HepG2 (cell line): ENCODE results near the gene GLG1. TPM values are rescaled to one million over a fixed set of nuclear protein-coding genes. Genes with fewer than 3 reads are reported as not detected.
A peak's percentile ranks its signal among the peaks of the same experiment; 100 is the strongest.

Source experiments
- CAMTA2 ChIP-seq: sonication (generic); formaldehyde crosslinking; IDR thresholded peaks from 2 replicates; pipeline ENCODE4 v1.4.0; 2020; ENCODE audit warnings: mild to moderate bottlenecking, missing genetic modification reagents, borderline replicate concordance
- FIP1L1 ChIP-seq: fragments of 200-400 bp; formaldehyde crosslinking; IDR thresholded peaks from 2 replicates; pipeline ENCODE4 v1.6.1; 2018; ENCODE audit warnings: low read depth, mild to moderate bottlenecking, low read length, moderate library complexity, borderline replicate concordance; ENCODE audit not compliant: insufficient read depth
- FOXA3 ChIP-seq: IDR thresholded peaks from 2 replicates; pipeline ENCODE4 v1.6.1; 2016; ENCODE audit warnings: missing genetic modification reagents, missing compliant biosample characterization
- KDM3A ChIP-seq: IDR thresholded peaks from 2 replicates; pipeline ENCODE4 v1.6.1; 2018; ENCODE audit warnings: low read depth, missing compliant biosample characterization
- MXI1 ChIP-seq: IDR thresholded peaks from 3 replicates; pipeline ENCODE4 v1.6.1; 2012; ENCODE audit warnings: low read depth, low read length, inconsistent platforms, borderline replicate concordance
- NCOA5 ChIP-seq: sonication (generic); formaldehyde crosslinking; IDR thresholded peaks from 2 replicates; pipeline ENCODE4 v1.4.0; 2020; ENCODE audit warnings: missing genetic modification reagents
- NONO ChIP-seq, 2 experiments: fragments of 450-650 bp in 1 of 2; sonication (generic) in 1 of 2; formaldehyde crosslinking in 1 of 2; IDR thresholded peaks in 1 of 2; conservative IDR thresholded peaks in 1 of 2; 2 replicates each; pipeline versions ENCODE4 v1.6.1 to v1.8.0; 2017 to 2022; ENCODE audit warnings: mild to moderate bottlenecking in 1 of 2, missing genetic modification reagents in 1 of 2, moderate library complexity in 1 of 2
- PRMT3 ChIP-seq: sonication (generic); formaldehyde crosslinking; IDR thresholded peaks from 2 replicates; pipeline ENCODE4 v1.8.1; 2022; ENCODE audit warnings: low read depth, mild to moderate bottlenecking, moderate library complexity, missing genetic modification reagents, borderline replicate concordance
- RNF2 ChIP-seq: fragments of 450-650 bp; conservative IDR thresholded peaks from 2 replicates; pipeline ENCODE4 v1.6.1; 2016; ENCODE audit warnings: low read depth
- TOE1 ChIP-seq: sonication (generic); formaldehyde crosslinking; IDR thresholded peaks from 2 replicates; pipeline ENCODE4 v1.4.0; 2020; ENCODE audit warnings: mild to moderate bottlenecking, missing genetic modification reagents
- ZBTB8A ChIP-seq: sonication (generic); formaldehyde crosslinking; IDR thresholded peaks from 2 replicates; pipeline ENCODE4 v1.4.0; 2020; ENCODE audit warnings: mild to moderate bottlenecking, low read depth, missing genetic modification reagents, borderline replicate concordance
- ZFAT ChIP-seq: sonication (generic); formaldehyde crosslinking; conservative IDR thresholded peaks from 2 replicates; pipeline ENCODE4 v1.8.1; 2023; ENCODE audit warnings: missing genetic modification reagents, inconsistent platforms
- ZFP41 ChIP-seq: sonication (generic); formaldehyde crosslinking; IDR thresholded peaks from 2 replicates; pipeline ENCODE4 v1.4.0; 2020; ENCODE audit warnings: mild to moderate bottlenecking, missing genetic modification reagents, borderline replicate concordance
- ZNF10 ChIP-seq: sonication (generic); formaldehyde crosslinking; IDR thresholded peaks from 2 replicates; pipeline ENCODE4 v1.4.0; 2020; ENCODE audit warnings: mild to moderate bottlenecking, low read depth, missing genetic modification reagents, borderline replicate concordance
- ZNF101 ChIP-seq: sonication (generic); formaldehyde crosslinking; IDR thresholded peaks from 2 replicates; pipeline ENCODE4 v1.4.0; 2020; ENCODE audit warnings: mild to moderate bottlenecking, low read depth, missing genetic modification reagents, borderline replicate concordance
- ZNF567 ChIP-seq: sonication (generic); formaldehyde crosslinking; IDR thresholded peaks from 2 replicates; pipeline ENCODE4 v1.8.1; 2023; ENCODE audit warnings: mild to moderate bottlenecking, missing genetic modification reagents, borderline replicate concordance
- ZNF883 ChIP-seq: sonication (generic); formaldehyde crosslinking; IDR thresholded peaks from 2 replicates; pipeline ENCODE4 v1.5.1; 2020; ENCODE audit warnings: mild to moderate bottlenecking, missing genetic modification reagents; ENCODE audit errors: not compliant biosample characterization
- polyA plus RNA-seq, 8 experiments: library from polyadenylated mRNA; depleted of rRNA in 3 of 8; stranded (reverse) in 7 of 8; unstranded in 1 of 8; fragments of >200 nt; fragmentation: Illumina TruSeq in 4 of 8; extraction: Trizol in 4 of 8; gene quantifications; 2 replicates each; pipeline versions ENCODE4 v1.2.1 to v1.2.3, GENCODE V29; 2011 to 2016; ENCODE audit warnings: low read depth in 4 of 8, missing spikeins in 1 of 8, mixed read lengths in 1 of 8; ENCODE audit not compliant: insufficient read depth in 1 of 8
- total RNA-seq, 5 experiments: library from RNA; depleted of rRNA; stranded (reverse); fragments of >200 nt; fragmentation: Illumina TruSeq; extraction: Trizol; gene quantifications; 2 replicates each; pipeline ENCODE4 v1.2.3, GENCODE V29; 2016; ENCODE audit warnings: low read depth in 1 of 5
- TF ChIP-seq, protein P1 (sequence below): sonication (generic); formaldehyde crosslinking; IDR thresholded peaks from 2 replicates; pipeline ENCODE4 v1.8.0; 2022; ENCODE audit warnings: missing genetic modification reagents, mild to moderate bottlenecking, inconsistent platforms, borderline replicate concordance
- TF ChIP-seq, protein P2 (sequence below): IDR thresholded peaks from 2 replicates; pipeline ENCODE4 v1.6.1; 2018; ENCODE audit warnings: missing genetic modification reagents
- TF ChIP-seq, protein P3 (sequence below), 2 experiments: sonication (generic) in 1 of 2; formaldehyde crosslinking in 1 of 2; IDR thresholded peaks; 2 replicates each; pipeline versions ENCODE4 v1.4.0 to v1.6.1; 2016 to 2020; ENCODE audit warnings: borderline replicate concordance in 1 of 2, low read depth in 1 of 2, mild to moderate bottlenecking in 1 of 2, missing genetic modification reagents in 1 of 2

GLG1 gene
- total and polyA plus RNA-seq, 2 of the 13 experiments (the other 11 are each of a cell fraction or from before 2014, with no cell fraction given), result 87.7 to 141 TPM

DNA sequence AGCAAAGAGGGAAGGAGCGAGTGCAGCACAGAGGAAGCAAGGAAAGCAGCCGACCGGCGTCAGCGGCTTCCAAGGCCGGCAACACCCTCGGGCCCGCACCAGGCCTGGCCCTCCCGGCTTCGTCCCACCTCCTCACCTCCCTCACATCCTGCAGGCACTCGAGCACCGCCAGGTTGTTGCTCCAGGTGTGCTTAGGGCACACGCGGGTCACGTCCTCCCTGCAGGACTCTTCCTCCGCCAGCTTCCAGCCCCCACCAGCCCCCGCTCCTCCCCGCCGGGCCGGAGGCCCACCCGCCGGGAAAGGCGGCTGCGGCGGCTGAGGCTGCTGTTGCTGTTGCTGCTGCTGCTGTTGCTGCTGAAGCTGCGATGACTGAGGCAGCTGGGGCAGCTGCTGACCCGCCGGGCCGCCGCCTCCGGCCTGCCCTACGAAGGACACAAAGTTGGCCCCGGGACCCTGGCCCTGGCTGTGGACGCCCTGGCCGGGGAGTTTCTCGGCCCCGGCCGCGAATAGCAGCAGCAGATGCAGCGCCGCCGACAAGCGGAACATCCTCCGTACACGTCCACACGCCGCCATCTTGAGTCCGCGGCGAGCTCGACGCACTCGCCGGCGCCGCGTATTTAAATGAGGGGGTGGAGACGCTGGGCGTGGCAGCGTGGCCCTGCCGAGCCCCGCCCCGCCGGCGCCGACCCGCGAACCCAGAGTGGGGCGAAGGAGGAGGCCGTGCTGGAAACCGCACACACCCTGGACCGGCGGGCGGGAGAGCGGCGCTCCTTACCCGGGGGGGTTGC is at the start of gene GLG1 (continued):
- TF ChIP-seq, protein P1, sequence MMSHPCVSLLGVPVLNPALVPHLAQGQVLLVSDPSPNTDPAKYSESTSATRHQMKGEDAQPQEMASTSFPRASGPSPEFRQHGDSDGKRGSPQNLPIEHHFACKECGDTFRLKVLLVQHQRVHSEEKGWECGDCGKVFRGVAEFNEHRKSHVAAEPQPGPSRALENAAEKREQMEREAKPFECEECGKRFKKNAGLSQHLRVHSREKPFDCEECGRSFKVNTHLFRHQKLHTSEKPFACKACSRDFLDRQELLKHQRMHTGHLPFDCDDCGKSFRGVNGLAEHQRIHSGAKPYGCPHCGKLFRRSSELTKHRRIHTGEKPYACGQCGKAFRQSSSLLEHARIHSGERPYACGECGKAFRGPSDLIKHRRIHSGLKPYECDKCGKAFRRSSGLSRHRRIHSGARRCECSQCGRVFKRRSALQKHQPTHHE (CRISPR knock-in tag), result peak; percentile 68; the same call in 1 of the 2 replicates
- no peak for TF ChIP-seq ZNF10
- TF ChIP-seq PRMT3 (CRISPR knock-in tag), result peak; percentile 92; the same call in 1 of the 2 replicates
- TF ChIP-seq KDM3A (CRISPR knock-in tag), result peak; percentile 67; the same call in 1 of the 2 replicates
- TF ChIP-seq, protein P2, sequence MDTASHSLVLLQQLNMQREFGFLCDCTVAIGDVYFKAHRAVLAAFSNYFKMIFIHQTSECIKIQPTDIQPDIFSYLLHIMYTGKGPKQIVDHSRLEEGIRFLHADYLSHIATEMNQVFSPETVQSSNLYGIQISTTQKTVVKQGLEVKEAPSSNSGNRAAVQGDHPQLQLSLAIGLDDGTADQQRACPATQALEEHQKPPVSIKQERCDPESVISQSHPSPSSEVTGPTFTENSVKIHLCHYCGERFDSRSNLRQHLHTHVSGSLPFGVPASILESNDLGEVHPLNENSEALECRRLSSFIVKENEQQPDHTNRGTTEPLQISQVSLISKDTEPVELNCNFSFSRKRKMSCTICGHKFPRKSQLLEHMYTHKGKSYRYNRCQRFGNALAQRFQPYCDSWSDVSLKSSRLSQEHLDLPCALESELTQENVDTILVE (CRISPR knock-in tag), result no peak
- TF ChIP-seq, protein P3, sequence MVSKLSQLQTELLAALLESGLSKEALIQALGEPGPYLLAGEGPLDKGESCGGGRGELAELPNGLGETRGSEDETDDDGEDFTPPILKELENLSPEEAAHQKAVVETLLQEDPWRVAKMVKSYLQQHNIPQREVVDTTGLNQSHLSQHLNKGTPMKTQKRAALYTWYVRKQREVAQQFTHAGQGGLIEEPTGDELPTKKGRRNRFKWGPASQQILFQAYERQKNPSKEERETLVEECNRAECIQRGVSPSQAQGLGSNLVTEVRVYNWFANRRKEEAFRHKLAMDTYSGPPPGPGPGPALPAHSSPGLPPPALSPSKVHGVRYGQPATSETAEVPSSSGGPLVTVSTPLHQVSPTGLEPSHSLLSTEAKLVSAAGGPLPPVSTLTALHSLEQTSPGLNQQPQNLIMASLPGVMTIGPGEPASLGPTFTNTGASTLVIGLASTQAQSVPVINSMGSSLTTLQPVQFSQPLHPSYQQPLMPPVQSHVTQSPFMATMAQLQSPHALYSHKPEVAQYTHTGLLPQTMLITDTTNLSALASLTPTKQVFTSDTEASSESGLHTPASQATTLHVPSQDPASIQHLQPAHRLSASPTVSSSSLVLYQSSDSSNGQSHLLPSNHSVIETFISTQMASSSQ (IDR thresholded peaks at IDR 0.05; ENCODE audit: low read depth), result no peak
- TF ChIP-seq, protein P3 (CRISPR knock-in tag; IDR thresholded peaks at IDR 0.05; ENCODE audit: borderline replicate concordance), result peak; percentile 75
- peak; percentile 60; the same call in 1 of the 2 replicates for TF ChIP-seq ZNF101 (CRISPR knock-in tag)
- TF ChIP-seq ZFP41 (CRISPR knock-in tag), result peak; percentile 81; the same call in 1 of the 2 replicates
- TF ChIP-seq NONO (IDR thresholded peaks at IDR 0.05), result no peak
- TF ChIP-seq NONO (CRISPR knock-in tag; conservative IDR thresholded peaks at IDR 0.05), result peak; percentile 97
- TF ChIP-seq NCOA5, result 0 out of 2 replicates have a peak, but pooled peaks have one; percentile 23
- TF ChIP-seq FIP1L1, result no peak
- TF ChIP-seq MXI1, result peak; percentile 90; the same call in 1 of the 3 replicates
- TF ChIP-seq CAMTA2 (CRISPR knock-in tag), result peak; percentile 80; the same call in 1 of the 2 replicates
- no peak; the same call in none of the 2 replicates for TF ChIP-seq FOXA3 (CRISPR knock-in tag)
- 0 out of 2 replicates have a peak, but pooled peaks have one; percentile 70 for TF ChIP-seq ZFAT (CRISPR knock-in tag)
- TF ChIP-seq RNF2, result 0 out of 2 replicates have a peak, but pooled peaks have one; percentile 41
- TF ChIP-seq TOE1 (CRISPR knock-in tag), result peak; percentile 65; the same call in 1 of the 2 replicates
- peak; percentile 81; the same call in 1 of the 2 replicates for TF ChIP-seq ZNF567 (CRISPR knock-in tag)
- TF ChIP-seq ZNF883, result peak; percentile 92
- 0 out of 2 replicates have a peak, but pooled peaks have one; percentile 57 for TF ChIP-seq ZBTB8A (CRISPR knock-in tag)
